Activated CD8-positive, alpha-beta T cell treated with anti-CD3 and anti-CD28 coated beads for 36 hours (primary cell): ENCODE data around the gene SPDYE2B. TPM values are rescaled to one million over a fixed set of nuclear protein-coding genes. Genes with fewer than 3 reads are reported as not detected.
"Not testable (repeated sequence)": the region's sequence is repeated elsewhere in the genome, so short reads cannot be mapped to it uniquely, and the experiment has no call there.

Experiments
- ATAC-seq: fragments of 200-7000 bp; cut with Tn5 transposase; one replicate; pipeline ENCODE4 v1.10.0; 2021; ENCODE audit warnings: mild to moderate bottlenecking, moderate library complexity
- CTCF ChIA-PET: fragments of 350-600 bp; sonication (Branson Sonifier 250); formaldehyde crosslinking; loops from one replicate; lab custom pipeline; 2021; ENCODE audit warnings: antibody characterized with exemption; lab: Charles Lee
- POLR2A ChIA-PET: fragments of 350-600 bp; sonication (Branson Sonifier 250); formaldehyde crosslinking; loops from one replicate; lab custom pipeline; 2021; ENCODE audit warnings: antibody characterized with exemption; lab: Charles Lee
- DNase-seq: peaks from one replicate; pipeline ENCODE4 v3.0.0-alpha.2; 2020
- H3K27ac Mint-ChIP-seq: one replicate; pipeline ENCODE4 v1.8.0; 2021; ENCODE audit warnings: mild to moderate bottlenecking, mixed read lengths
- H3K27me3 Mint-ChIP-seq: one replicate; pipeline ENCODE4 v1.8.0; 2021; ENCODE audit warnings: mixed read lengths
- H3K36me3 Mint-ChIP-seq: one replicate; pipeline ENCODE4 v1.8.0; 2021; ENCODE audit warnings: low read depth, mixed read lengths
- H3K4me1 Mint-ChIP-seq: one replicate; pipeline ENCODE4 v1.8.0; 2021; ENCODE audit warnings: low read depth, mixed read lengths
- H3K4me3 Mint-ChIP-seq: one replicate; pipeline ENCODE4 v1.8.0; 2021; ENCODE audit warnings: mild to moderate bottlenecking, moderate library complexity, mixed read lengths
- H3K9me3 Mint-ChIP-seq: one replicate; pipeline ENCODE4 v1.8.0; 2021; ENCODE audit warnings: mixed read lengths
- intact Hi-C: fragments of 100-400 bp; cut with micrococcal nuclease; formaldehyde crosslinking; loops from one replicate; pipeline ENCODE4 v1.10.0; 2022
- total RNA-seq, 2 experiments: library from RNA; stranded (reverse); gene quantifications; one replicate each; pipeline ENCODE4 v1.2.3, GENCODE V29; 2021

Gene SPDYE2B
- total RNA-seq, 2 experiments from 2014 or later = not detected

DNA sequence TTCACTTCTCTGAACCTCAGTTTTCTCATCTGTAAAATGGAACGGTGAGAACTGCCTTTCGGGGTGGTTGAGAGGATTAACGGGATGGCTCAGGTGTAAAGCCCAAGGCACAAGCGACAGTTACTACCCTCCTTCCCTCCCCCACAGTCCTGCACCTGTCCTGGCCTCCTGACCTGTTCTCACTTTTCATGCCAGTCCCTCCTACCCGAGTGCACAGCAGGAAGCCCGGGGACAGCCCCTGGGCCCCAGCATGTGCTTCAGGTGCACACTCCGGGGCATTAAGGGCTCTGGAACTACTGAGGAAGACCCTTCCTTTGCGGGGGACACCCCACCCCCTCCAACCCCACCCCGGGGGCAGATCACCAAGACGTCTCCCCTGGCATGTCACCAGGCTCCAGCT, 34.2 kb upstream of the SPDYE2B start:
- H3K4me3 Mint-ChIP-seq, H3K9me3 Mint-ChIP-seq, H3K4me1 Mint-ChIP-seq, H3K27ac Mint-ChIP-seq, CTCF ChIA-PET, DNase-seq, POLR2A ChIA-PET, H3K27me3 Mint-ChIP-seq, intact Hi-C loops, H3K36me3 Mint-ChIP-seq: not testable (repeated sequence)
- peak; percentile 48 for ATAC-seq

DNA sequence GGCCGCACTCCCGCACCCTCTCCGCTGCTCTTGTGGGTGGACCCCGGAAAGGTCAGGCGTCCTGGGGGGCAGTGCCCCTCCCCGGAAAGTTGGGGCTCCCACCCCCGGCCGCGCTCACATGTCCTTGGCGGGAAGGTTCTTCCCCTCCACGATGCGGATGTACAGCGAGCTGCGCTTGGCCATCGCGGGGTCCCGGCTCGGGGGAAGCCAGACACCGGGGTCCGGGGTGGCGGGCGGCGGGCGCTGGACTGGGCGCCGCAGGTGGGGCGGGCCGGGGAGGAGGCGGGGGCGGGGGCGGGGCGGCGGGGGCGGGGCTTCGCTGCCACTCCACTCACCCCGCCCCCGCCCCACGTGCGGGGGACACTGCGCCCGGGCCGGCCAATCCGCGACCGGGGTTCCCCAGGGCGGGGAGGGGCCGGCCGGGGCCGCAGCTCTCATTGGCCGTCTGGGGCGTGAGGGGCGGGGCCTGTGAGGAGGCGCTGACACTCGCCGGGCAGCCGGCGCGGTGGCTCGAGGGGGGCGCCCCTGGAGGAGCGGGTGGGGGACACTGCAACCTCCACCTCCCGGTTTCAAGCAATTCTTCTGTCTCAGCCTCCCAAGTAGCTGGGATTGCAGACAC, 33.5 kb upstream of the SPDYE2B start, which contains the start of gene RASA4:
Gene RASA4, minus strand, starts transcription at position 250 of the 619 bp plus-strand sequence. Its CDS starts 67 bp downstream, at position 183.
- H3K27me3 Mint-ChIP-seq, H3K36me3 Mint-ChIP-seq, H3K4me1 Mint-ChIP-seq, CTCF ChIA-PET, H3K27ac Mint-ChIP-seq, H3K9me3 Mint-ChIP-seq, H3K4me3 Mint-ChIP-seq, intact Hi-C loops, POLR2A ChIA-PET: not testable (repeated sequence)
- DNase-seq = peak; percentile 62
- peak; percentile 89 for ATAC-seq

DNA sequence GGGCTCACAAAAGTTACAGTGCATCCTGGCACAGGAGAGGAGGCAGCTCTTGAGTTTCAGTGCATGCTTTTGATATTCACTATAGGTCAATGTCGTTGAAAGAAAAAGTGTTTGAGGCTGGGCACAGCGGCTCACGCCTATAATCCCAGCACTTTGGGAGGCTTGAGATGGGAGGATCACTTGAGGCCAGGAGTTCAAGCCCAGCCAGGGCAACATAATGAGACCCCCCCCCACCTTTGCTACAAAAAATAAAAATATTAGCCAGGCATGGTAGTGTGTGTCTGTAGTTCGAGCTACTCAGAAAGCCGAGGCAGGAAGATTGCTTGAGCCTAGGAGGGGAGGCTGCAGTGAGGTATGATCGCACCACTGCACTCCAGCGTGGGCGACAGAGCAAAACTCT, 32.0 kb upstream of the SPDYE2B start:
- H3K4me1 Mint-ChIP-seq, H3K27ac Mint-ChIP-seq, H3K27me3 Mint-ChIP-seq, ATAC-seq, POLR2A ChIA-PET, DNase-seq, intact Hi-C loops, H3K36me3 Mint-ChIP-seq, H3K4me3 Mint-ChIP-seq, CTCF ChIA-PET, H3K9me3 Mint-ChIP-seq: not testable (repeated sequence)

- ATAC-seq, H3K36me3 Mint-ChIP-seq, H3K27ac Mint-ChIP-seq, H3K4me1 Mint-ChIP-seq, intact Hi-C loops, H3K4me3 Mint-ChIP-seq, POLR2A ChIA-PET, CTCF ChIA-PET, H3K9me3 Mint-ChIP-seq, H3K27me3 Mint-ChIP-seq, DNase-seq: not testable (repeated sequence)
Measured at GRCh38 chr7:102627271-102627904, 22.7 kb upstream of the SPDYE2B start.

- H3K4me3 Mint-ChIP-seq, H3K27ac Mint-ChIP-seq, H3K27me3 Mint-ChIP-seq, H3K36me3 Mint-ChIP-seq, ATAC-seq, intact Hi-C loops, H3K9me3 Mint-ChIP-seq, H3K4me1 Mint-ChIP-seq, CTCF ChIA-PET, POLR2A ChIA-PET: not testable (repeated sequence)
- peak; percentile 0 for DNase-seq
Measured at GRCh38 chr7:102630622-102631021, 19.5 kb upstream of the SPDYE2B start.

DNA sequence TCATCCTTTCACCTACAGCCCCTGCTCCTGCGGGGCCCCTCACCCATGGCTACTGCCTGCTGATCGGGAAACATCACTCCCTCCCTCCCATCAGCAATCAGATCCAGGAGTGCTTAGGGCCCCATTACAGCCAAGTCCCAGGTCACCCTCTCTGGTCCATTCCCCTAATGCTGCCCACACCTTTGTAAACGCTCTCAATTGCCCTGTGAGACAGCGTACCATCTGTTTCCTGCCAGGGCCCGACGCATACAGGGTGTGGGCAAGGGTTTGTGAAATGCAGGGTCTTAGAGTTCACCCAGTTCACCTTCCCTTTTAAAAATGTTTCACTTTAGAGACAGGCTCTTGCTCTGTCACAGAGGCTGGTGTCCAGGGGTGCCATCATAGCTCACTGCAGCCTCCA, 15.8 kb upstream of the SPDYE2B start:
- H3K4me3 Mint-ChIP-seq, H3K27me3 Mint-ChIP-seq, CTCF ChIA-PET, intact Hi-C loops, POLR2A ChIA-PET, H3K4me1 Mint-ChIP-seq, ATAC-seq, H3K9me3 Mint-ChIP-seq, H3K27ac Mint-ChIP-seq, H3K36me3 Mint-ChIP-seq: not testable (repeated sequence)
- DNase-seq = peak; percentile 0

DNA sequence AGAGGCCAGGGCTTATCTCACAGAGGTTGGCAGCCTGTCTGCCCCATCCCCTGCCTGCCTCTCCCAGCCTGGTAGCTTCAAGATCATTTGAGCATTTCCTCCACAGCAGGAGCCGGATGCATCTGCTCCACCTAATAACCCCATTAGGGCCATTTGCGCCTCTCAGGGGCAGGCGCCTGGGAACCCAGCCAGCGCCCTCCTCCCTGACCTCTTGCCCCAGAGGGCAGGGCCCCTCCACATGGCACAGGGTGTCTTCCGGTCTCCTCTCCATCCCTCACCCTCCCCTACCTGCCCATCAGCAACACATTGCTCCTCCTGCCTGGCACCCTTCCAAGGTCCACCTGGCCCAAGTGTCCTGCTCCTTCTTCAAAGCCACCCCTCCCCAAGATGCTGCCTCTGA, 14.8 kb upstream of the SPDYE2B start:
- H3K9me3 Mint-ChIP-seq, intact Hi-C loops, H3K27me3 Mint-ChIP-seq, POLR2A ChIA-PET, H3K27ac Mint-ChIP-seq, H3K4me3 Mint-ChIP-seq, DNase-seq, H3K36me3 Mint-ChIP-seq, CTCF ChIA-PET, ATAC-seq, H3K4me1 Mint-ChIP-seq: not testable (repeated sequence)

GRCh38 chr7:102636956-102637355, 13.2 kb upstream of the SPDYE2B start:
- intact Hi-C loops, CTCF ChIA-PET, H3K4me1 Mint-ChIP-seq, H3K27ac Mint-ChIP-seq, H3K27me3 Mint-ChIP-seq, H3K36me3 Mint-ChIP-seq, DNase-seq, ATAC-seq, H3K9me3 Mint-ChIP-seq, POLR2A ChIA-PET, H3K4me3 Mint-ChIP-seq: not testable (repeated sequence)

DNA sequence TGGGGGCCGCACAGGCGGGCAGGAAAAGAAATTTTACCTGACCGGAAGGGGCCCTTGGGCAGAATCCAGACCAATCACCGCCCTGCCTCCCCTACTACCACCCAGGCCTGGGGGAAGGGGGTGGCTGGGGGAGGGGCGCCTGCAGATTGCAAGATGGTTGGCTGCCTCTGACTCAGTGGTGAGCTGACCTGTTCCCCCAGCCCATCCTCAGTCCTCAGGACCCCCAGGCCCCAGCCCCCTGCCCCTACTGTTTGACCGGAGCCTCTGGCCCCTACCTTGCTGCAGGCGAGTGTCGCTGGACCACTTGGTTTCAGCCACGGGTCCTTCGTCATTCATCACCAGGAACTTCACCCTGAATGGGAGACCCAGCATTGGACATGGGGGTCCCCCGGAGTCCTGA, 11.3 kb upstream of the SPDYE2B start:
- CTCF ChIA-PET, POLR2A ChIA-PET, H3K4me3 Mint-ChIP-seq, H3K9me3 Mint-ChIP-seq, H3K36me3 Mint-ChIP-seq, H3K27ac Mint-ChIP-seq, intact Hi-C loops, H3K4me1 Mint-ChIP-seq, H3K27me3 Mint-ChIP-seq: not testable (repeated sequence)
- DNase-seq (peak; percentile 16), ATAC-seq (peak; percentile 14)

DNA sequence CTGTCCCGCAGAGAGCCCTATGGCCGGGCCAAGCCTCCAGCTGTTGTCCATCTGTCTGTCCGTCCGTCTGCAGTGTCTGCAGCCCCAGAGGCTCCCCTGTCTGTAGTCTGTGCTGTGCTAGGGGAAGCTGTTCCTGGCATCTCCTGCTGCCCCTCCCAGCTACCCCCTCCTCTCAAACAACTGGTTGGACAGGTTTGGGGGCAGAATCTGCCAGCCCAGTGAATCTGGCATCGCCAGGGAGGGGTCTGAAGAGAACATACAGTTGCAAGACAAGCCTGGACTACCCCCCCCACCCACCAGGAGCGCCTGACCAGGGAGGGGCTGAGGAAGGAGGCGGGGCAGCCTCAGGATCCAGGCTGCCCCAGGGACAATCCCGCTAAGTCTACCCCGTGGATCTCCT, 7.4 kb upstream of the SPDYE2B start, which contains the start of gene UPK3BL1:
Gene UPK3BL1, minus strand, starts transcription at position 101 of the 400 bp plus-strand sequence. Its CDS starts 50 bp downstream, at position 51.
- H3K4me3 Mint-ChIP-seq, H3K9me3 Mint-ChIP-seq, H3K27ac Mint-ChIP-seq, intact Hi-C loops, POLR2A ChIA-PET, DNase-seq, H3K4me1 Mint-ChIP-seq, CTCF ChIA-PET, ATAC-seq, H3K27me3 Mint-ChIP-seq, H3K36me3 Mint-ChIP-seq: not testable (repeated sequence)

GRCh38 chr7:102643404-102643803, 6.7 kb upstream of the SPDYE2B start:
- CTCF ChIA-PET, H3K27me3 Mint-ChIP-seq, H3K9me3 Mint-ChIP-seq, POLR2A ChIA-PET, H3K4me1 Mint-ChIP-seq, DNase-seq, H3K36me3 Mint-ChIP-seq, H3K4me3 Mint-ChIP-seq, intact Hi-C loops, ATAC-seq, H3K27ac Mint-ChIP-seq: not testable (repeated sequence)

GRCh38 chr7:102647813-102648212, 2.3 kb upstream of the SPDYE2B start:
- H3K4me3 Mint-ChIP-seq, POLR2A ChIA-PET, H3K4me1 Mint-ChIP-seq, ATAC-seq, H3K27ac Mint-ChIP-seq, H3K27me3 Mint-ChIP-seq, DNase-seq, CTCF ChIA-PET, H3K36me3 Mint-ChIP-seq, intact Hi-C loops, H3K9me3 Mint-ChIP-seq: not testable (repeated sequence)
